Measurements from ENCODE around the gene ONECUT3. TPM values are rescaled to one million over a fixed set of nuclear protein-coding genes. Genes with fewer than 3 reads are reported as not detected.

Gene ONECUT3
- total RNA-seq, 2 experiments from 2014 or later: not detected

- Mint-ChIP-seq H3K27me3 (ENCODE audit: low read depth) (peaks cover 56% of the 10 kb centered on the region), H3K4me3 (no peak overlapping the region), H3K36me3 (ENCODE audit: low read depth) (peaks cover 2% of the 10 kb centered on the region), H3K4me1 (ENCODE audit: low read depth) (peaks cover 18% of the 10 kb centered on the region), H3K9me3 (ENCODE audit: insufficient read depth) (no peaks in the 10 kb centered on the region), H3K27ac (no peak overlapping the region)
- ChIA-PET CTCF (interaction anchor here (1.9 kb wide), 1 partner anchor 80 kb away, joined by 4 read pairs; no protein-coding TSS in a partner anchor), POLR2A (interaction anchor here (0.6 kb wide), 1 partner anchor 12 kb away, joined by 3 read pairs; no protein-coding TSS in a partner anchor)
- no peak for DNase-seq
- no peak for ATAC-seq
These were observed 1.1 kb upstream of the ONECUT3 start for GRCh38 chr19:1752009-1752756.

GRCh38 chr19:1754018-1754635 lies 821 bp downstream of the ONECUT3 start:
- ATAC-seq: no peak
- CTCF ChIA-PET: no interaction called here
- POLR2A ChIA-PET: interaction anchor here (0.5 kb wide), 1 partner anchor 231 kb away, joined by 3 read pairs; no protein-coding TSS in a partner anchor
- no peak for DNase-seq
- Mint-ChIP-seq H3K9me3 (ENCODE audit: insufficient read depth) (no peaks in the 10 kb centered on the region), H3K27ac (no peak overlapping the region), H3K36me3 (ENCODE audit: low read depth) (peaks cover 2% of the 10 kb centered on the region), H3K4me3 (no peak overlapping the region), H3K4me1 (ENCODE audit: low read depth) (peaks cover 10% of the 10 kb centered on the region), H3K27me3 (ENCODE audit: low read depth) (peaks cover 57% of the 10 kb centered on the region)

- Mint-ChIP-seq H3K4me3 (no peak overlapping the region), H3K27ac (peak overlapping the region; percentile 77), H3K4me1 (ENCODE audit: low read depth) (peaks cover 10% of the 10 kb centered on the region), H3K9me3 (ENCODE audit: insufficient read depth) (no peaks in the 10 kb centered on the region), H3K36me3 (ENCODE audit: low read depth) (peaks cover 2% of the 10 kb centered on the region), H3K27me3 (ENCODE audit: low read depth) (peaks cover 64% of the 10 kb centered on the region)
- DNase-seq (peak; percentile 60), ATAC-seq (peak; percentile 17)
- ChIA-PET CTCF (no interaction called here), POLR2A (no interaction called here)
These were observed 1.5 kb downstream of the ONECUT3 start for GRCh38 chr19:1754636-1755466.

GRCh38 chr19:1755467-1756171 lies 2.3 kb downstream of the ONECUT3 start:
- ChIA-PET CTCF (interaction anchor here (1.5 kb wide), 1 partner anchor 25 kb away, joined by 3 read pairs; no protein-coding TSS in a partner anchor), POLR2A (no interaction called here)
- ATAC-seq (no peak), DNase-seq (no peak)
- peak overlapping the region; percentile 51 for H3K27ac Mint-ChIP-seq
- H3K9me3 Mint-ChIP-seq (ENCODE audit: insufficient read depth): no peaks in the 10 kb centered on the region
- H3K36me3 Mint-ChIP-seq (ENCODE audit: low read depth): peaks cover 2% of the 10 kb centered on the region
- H3K4me3 Mint-ChIP-seq: no peak overlapping the region
- H3K27me3 Mint-ChIP-seq (ENCODE audit: low read depth): peaks cover 65% of the 10 kb centered on the region
- H3K4me1 Mint-ChIP-seq (ENCODE audit: low read depth): peaks cover 5% of the 10 kb centered on the region

- Mint-ChIP-seq H3K36me3 (ENCODE audit: low read depth) (peaks cover 2% of the 10 kb centered on the region), H3K4me1 (ENCODE audit: low read depth) (peaks cover 5% of the 10 kb centered on the region), H3K27me3 (ENCODE audit: low read depth) (peaks cover 65% of the 10 kb centered on the region), H3K4me3 (no peak overlapping the region), H3K9me3 (ENCODE audit: insufficient read depth) (no peaks in the 10 kb centered on the region), H3K27ac (peak overlapping the region; percentile 68)
- DNase-seq (no peak), ATAC-seq (no peak)
- ChIA-PET CTCF (interaction anchor here (1.5 kb wide), 1 partner anchor 24 kb away, joined by 3 read pairs; no protein-coding TSS in a partner anchor), POLR2A (no interaction called here)
These were observed 3.0 kb downstream of the ONECUT3 start for GRCh38 chr19:1756264-1756663.

- Mint-ChIP-seq H3K4me3 (no peak overlapping the region), H3K36me3 (ENCODE audit: low read depth) (peaks cover 2% of the 10 kb centered on the region), H3K4me1 (ENCODE audit: low read depth) (peaks cover 7% of the 10 kb centered on the region), H3K27ac (peak overlapping the region; percentile 57), H3K27me3 (ENCODE audit: low read depth) (peaks cover 65% of the 10 kb centered on the region), H3K9me3 (ENCODE audit: insufficient read depth) (no peaks in the 10 kb centered on the region)
- ChIA-PET POLR2A (no interaction called here), CTCF (interaction anchor here (1.5 kb wide), 1 partner anchor 24 kb away, joined by 3 read pairs; no protein-coding TSS in a partner anchor)
- DNase-seq: no peak
- no peak for ATAC-seq
These were observed 3.6 kb downstream of the ONECUT3 start for GRCh38 chr19:1756705-1757465.

GRCh38 chr19:1757468-1758230 lies 4.3 kb downstream of the ONECUT3 start:
- no peak for DNase-seq
- Mint-ChIP-seq H3K9me3 (ENCODE audit: insufficient read depth) (no peaks in the 10 kb centered on the region), H3K27me3 (ENCODE audit: low read depth) (peaks cover 60% of the 10 kb centered on the region), H3K27ac (no peak overlapping the region), H3K4me1 (ENCODE audit: low read depth) (peaks cover 7% of the 10 kb centered on the region), H3K4me3 (no peak overlapping the region), H3K36me3 (ENCODE audit: low read depth) (peaks cover 2% of the 10 kb centered on the region)
- POLR2A ChIA-PET: no interaction called here
- no peak for ATAC-seq
- CTCF ChIA-PET: interaction anchor here (1.5 kb wide), 1 partner anchor 23 kb away, joined by 3 read pairs; no protein-coding TSS in a partner anchor

GRCh38 chr19:1758231-1758577 lies 4.9 kb downstream of the ONECUT3 start:
- ATAC-seq (no peak), DNase-seq (no peak)
- H3K27ac Mint-ChIP-seq: no peak overlapping the region
- H3K27me3 Mint-ChIP-seq (ENCODE audit: low read depth): peaks cover 61% of the 10 kb centered on the region
- H3K4me1 Mint-ChIP-seq (ENCODE audit: low read depth): peaks cover 7% of the 10 kb centered on the region
- no peak overlapping the region for H3K4me3 Mint-ChIP-seq
- H3K36me3 Mint-ChIP-seq (ENCODE audit: low read depth): peaks cover 2% of the 10 kb centered on the region
- H3K9me3 Mint-ChIP-seq (ENCODE audit: insufficient read depth): no peaks in the 10 kb centered on the region
- POLR2A ChIA-PET: no interaction called here
- CTCF ChIA-PET: no interaction called here

GRCh38 chr19:1758959-1759903 lies 5.9 kb downstream of the ONECUT3 start:
- H3K9me3 Mint-ChIP-seq (ENCODE audit: insufficient read depth): no peaks in the 10 kb centered on the region
- CTCF ChIA-PET: no interaction called here
- no peak overlapping the region for H3K27ac Mint-ChIP-seq
- no peak overlapping the region for H3K4me3 Mint-ChIP-seq
- peaks cover 2% of the 10 kb centered on the region for H3K36me3 Mint-ChIP-seq (ENCODE audit: low read depth)
- no peak for ATAC-seq
- no peak for DNase-seq
- peaks cover 71% of the 10 kb centered on the region for H3K27me3 Mint-ChIP-seq (ENCODE audit: low read depth)
- peaks cover 7% of the 10 kb centered on the region for H3K4me1 Mint-ChIP-seq (ENCODE audit: low read depth)
- POLR2A ChIA-PET: no interaction called here

GRCh38 chr19:1760020-1760419 lies 6.7 kb downstream of the ONECUT3 start:
- H3K27me3 Mint-ChIP-seq (ENCODE audit: low read depth): peaks cover 75% of the 10 kb centered on the region
- ChIA-PET POLR2A (interaction anchor here (0.6 kb wide), 1 partner anchor 51 kb away, joined by 3 read pairs; no protein-coding TSS in a partner anchor), CTCF (no interaction called here)
- peaks cover 2% of the 10 kb centered on the region for H3K36me3 Mint-ChIP-seq (ENCODE audit: low read depth)
- peaks cover 6% of the 10 kb centered on the region for H3K4me1 Mint-ChIP-seq (ENCODE audit: low read depth)
- H3K9me3 Mint-ChIP-seq (ENCODE audit: insufficient read depth): no peaks in the 10 kb centered on the region
- DNase-seq (no peak), ATAC-seq (no peak)
- no peak overlapping the region for H3K4me3 Mint-ChIP-seq
- H3K27ac Mint-ChIP-seq: no peak overlapping the region
